ENCODE measurements around the gene ACP2.
"Not testable (repeated sequence)": the region's sequence is repeated elsewhere in the genome, so short reads cannot be mapped to it uniquely, and the experiment has no call there.

ACP2 gene

DNA sequence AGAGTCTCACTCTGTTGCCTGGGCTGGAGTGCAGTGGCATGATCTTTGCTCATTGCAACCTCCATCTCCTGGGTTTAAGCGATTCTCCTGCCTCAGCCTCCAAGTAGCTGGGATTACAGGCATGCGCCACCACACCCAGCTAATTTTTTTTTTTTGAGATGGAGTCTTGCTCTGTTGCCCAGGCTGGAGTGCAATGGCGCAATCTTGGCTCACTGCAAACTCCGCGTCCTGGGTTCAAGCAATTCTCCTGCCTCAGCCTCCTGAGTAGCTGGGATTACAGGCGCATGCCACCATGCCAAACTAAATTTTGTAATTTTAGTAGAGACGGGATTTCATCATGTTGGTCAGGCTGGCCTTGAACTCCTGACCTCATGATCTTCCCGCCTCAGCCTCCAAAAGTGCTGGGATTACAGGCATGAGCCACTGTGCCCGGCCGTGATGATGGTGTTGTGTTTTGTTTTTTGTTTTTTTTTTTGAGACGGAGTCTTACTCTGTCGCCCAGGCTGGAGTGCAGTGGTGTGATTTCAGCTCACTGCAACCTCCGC is 40.5 kb downstream of the ACP2 start:
- H3K4me3 Mint-ChIP-seq, H3K36me3 Mint-ChIP-seq, H3K4me1 Mint-ChIP-seq, H3K27me3 Mint-ChIP-seq, ATAC-seq, H3K9me3 Mint-ChIP-seq: not testable (repeated sequence)
- H3K27ac Mint-ChIP-seq = peak overlapping the region; percentile 32

DNA sequence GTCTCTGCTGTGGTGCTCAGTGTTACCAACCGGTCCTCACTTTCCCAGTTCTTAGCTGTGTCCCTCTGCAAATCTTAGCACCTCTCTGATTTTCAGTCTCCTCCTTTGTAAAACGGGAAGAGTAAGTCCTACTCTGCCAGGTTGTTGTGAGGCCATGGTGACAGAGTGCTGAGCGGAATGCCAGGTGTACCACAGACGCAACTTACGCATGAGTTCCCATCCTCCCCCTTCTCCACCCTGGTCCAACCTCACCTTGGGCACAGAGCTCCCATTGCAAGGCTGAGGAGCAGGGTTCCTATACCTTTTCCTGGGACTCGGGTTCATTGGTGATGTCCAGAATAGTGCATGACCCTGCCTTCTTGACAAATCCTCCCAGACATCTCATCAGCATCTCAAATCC is 41.2 kb downstream of the ACP2 start:
- peak; percentile 36 for ATAC-seq
- H3K36me3 Mint-ChIP-seq = no peaks in the 10 kb centered on the region
- no peaks in the 10 kb centered on the region for H3K9me3 Mint-ChIP-seq
- H3K4me1 Mint-ChIP-seq = no peaks in the 10 kb centered on the region
- H3K4me3 Mint-ChIP-seq = no peak overlapping the region
- H3K27ac Mint-ChIP-seq = peak overlapping the region; percentile 32
- no peaks in the 10 kb centered on the region for H3K27me3 Mint-ChIP-seq

DNA sequence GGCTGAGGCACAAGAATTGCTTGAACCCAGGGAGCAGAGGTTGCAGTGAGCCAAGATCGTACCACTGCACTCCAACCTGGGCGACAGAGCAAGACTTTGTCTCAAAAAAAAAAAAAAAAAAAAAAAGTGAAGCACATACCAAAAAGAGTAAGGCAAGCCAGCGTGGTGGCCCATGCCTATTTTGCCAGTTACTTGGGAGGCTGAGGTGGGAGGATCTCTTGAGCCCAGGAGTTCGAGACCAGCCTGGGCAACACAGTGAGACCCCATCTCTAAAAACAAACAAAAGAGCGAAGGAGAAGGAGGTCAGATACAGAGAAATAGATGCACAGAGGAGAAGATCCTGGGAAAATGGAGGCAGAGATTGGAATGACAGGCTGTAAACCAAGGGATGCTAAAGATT is 42.0 kb downstream of the ACP2 start:
- H3K27ac Mint-ChIP-seq, H3K36me3 Mint-ChIP-seq, H3K4me1 Mint-ChIP-seq, H3K4me3 Mint-ChIP-seq, H3K9me3 Mint-ChIP-seq, ATAC-seq, H3K27me3 Mint-ChIP-seq: not testable (repeated sequence)

DNA sequence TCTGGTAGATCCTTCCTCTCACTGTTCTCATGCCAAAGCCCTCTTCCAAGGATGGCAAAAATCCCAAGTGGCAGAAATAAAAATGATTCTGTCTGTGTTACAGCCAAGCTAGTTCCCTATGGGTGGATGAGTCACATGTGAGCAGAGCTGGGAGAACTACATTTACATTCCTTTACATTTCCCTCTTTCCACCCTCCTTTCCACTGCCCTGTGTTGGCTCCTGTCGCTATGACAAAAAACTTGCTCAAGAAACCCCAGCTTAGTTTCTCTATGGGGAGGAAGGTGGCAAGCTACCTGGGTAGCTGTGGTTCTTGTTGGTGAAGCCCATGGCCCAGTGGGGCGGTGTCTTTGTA is 44.0 kb downstream of the ACP2 start:
- Mint-ChIP-seq H3K36me3 (no peaks in the 10 kb centered on the region), H3K27ac (no peak overlapping the region), H3K4me3 (no peak overlapping the region), H3K9me3 (no peaks in the 10 kb centered on the region), H3K4me1 (no peaks in the 10 kb centered on the region), H3K27me3 (no peaks in the 10 kb centered on the region)
- ATAC-seq = no peak

DNA sequence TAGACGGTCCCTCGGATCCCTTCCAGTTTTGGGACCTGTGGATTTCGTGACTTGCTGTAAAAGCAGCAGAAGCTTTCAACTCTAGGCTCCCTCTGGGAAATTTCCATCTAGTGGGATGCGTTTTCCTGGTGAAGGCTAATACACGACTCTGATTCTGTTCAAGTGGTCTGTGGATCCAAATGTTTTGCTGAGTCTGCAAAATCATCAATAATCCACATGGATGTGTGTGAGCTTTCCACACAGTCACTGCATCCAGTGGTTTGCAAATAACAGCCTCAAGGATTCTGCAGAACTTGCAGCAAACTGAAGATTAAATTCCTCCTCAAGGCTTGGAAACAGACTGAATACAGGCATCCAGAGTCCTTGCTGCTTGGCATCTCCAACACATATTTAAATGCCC is 46.0 kb downstream of the ACP2 start:
- H3K4me3 Mint-ChIP-seq = no peak overlapping the region
- ATAC-seq = no peak
- peaks cover 9% of the 10 kb centered on the region for H3K27me3 Mint-ChIP-seq
- no peaks in the 10 kb centered on the region for H3K4me1 Mint-ChIP-seq
- no peaks in the 10 kb centered on the region for H3K9me3 Mint-ChIP-seq
- H3K27ac Mint-ChIP-seq = no peak overlapping the region
- no peaks in the 10 kb centered on the region for H3K36me3 Mint-ChIP-seq

DNA sequence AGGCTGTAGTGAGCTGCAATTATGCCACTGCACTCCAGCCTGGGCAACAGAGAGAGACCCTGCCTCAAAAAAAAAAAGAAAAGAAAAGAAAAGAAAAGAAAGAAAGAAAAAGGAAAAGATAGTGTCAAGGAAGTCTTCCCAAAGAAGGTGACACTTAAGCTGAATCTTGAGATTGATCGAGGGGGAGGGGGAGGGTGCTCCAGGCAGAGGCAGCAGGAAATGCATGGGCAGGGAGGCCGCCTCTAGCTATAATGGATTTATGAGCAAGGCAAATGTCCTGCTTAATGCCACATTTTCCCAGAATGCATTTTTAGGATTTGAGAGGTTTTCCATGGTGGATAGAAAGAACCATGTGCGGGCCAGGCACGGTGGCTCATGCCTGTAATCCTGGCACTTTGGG is 47.6 kb downstream of the ACP2 start:
- H3K27ac Mint-ChIP-seq = no peak overlapping the region

DNA sequence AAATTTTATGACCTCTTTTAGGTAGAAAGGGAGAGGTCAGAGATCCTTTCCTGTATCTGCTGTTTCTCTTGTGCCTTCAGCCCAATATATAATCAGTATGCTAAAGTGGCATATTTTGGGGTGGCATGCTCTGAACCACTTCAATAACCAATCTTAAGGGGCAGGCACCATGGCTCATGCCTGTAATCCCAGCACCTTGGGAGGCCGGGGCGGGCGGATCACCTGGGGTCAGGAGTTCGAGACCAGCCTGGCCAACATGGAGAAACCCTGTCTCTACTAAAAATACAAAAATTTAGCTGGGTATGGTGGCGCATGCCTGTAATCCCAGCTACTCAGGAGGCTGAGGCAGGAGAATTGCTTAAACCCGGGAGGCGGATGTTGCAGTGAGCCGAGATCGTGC is 50.5 kb downstream of the ACP2 start:
- H3K9me3 Mint-ChIP-seq, H3K36me3 Mint-ChIP-seq, ATAC-seq, H3K4me3 Mint-ChIP-seq, H3K27ac Mint-ChIP-seq, H3K4me1 Mint-ChIP-seq: not testable (repeated sequence)
- peaks cover 14% of the 10 kb centered on the region for H3K27me3 Mint-ChIP-seq

More for the DNA sequence above, 47.6 kb downstream of the ACP2 start:
- Mint-ChIP-seq H3K4me1 (no peaks in the 10 kb centered on the region), H3K27me3 (peaks cover 9% of the 10 kb centered on the region), H3K36me3 (no peaks in the 10 kb centered on the region), H3K9me3 (no peaks in the 10 kb centered on the region), H3K4me3 (no peak overlapping the region)
- ATAC-seq = no peak

DNA sequence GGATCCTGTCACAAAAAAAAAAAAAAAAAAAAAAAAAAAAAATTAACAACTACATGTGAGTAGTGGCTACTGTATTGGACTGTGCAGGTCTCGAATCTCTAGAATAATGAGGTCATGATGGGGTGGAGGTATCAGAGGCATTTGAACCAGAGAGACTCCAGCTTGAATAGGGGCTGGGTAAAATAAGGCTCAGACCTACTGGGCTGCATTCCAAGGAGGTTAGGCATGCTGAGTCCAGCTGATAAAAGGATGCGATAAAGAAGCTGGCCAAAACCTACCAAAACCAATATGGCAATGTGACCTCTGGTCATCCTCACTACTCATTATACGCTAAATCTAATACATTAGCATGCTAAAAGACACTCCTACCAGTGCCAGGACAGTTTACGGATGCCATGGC is 56.5 kb downstream of the ACP2 start:
- Mint-ChIP-seq H3K4me3 (no peak overlapping the region), H3K27ac (no peak overlapping the region), H3K27me3 (peaks cover 12% of the 10 kb centered on the region), H3K9me3 (no peaks in the 10 kb centered on the region), H3K36me3 (no peaks in the 10 kb centered on the region), H3K4me1 (peaks cover 6% of the 10 kb centered on the region)
- no peak for ATAC-seq

DNA sequence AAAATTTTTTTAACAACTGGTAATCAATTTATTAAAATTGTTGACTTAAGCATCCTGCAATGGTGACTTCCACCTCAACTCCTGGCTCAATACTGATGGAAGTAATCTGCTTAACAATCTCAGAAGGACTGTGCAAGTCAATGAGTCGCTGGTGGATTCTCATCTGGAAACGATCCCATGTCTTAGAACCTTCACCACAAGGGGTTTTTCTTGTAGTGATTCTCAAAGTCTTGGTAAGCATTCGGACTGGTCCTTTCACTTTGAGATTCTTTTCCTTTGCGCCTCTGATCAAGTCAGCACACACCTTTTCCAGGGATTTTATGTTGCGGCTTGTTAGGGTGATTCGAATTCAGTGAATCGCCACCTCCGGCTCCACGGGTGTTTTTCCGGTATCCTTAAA is 57.5 kb downstream of the ACP2 start:
- Mint-ChIP-seq H3K27me3 (peaks cover 19% of the 10 kb centered on the region), H3K4me1 (peaks cover 13% of the 10 kb centered on the region)
- H3K36me3 Mint-ChIP-seq, ATAC-seq, H3K9me3 Mint-ChIP-seq, H3K27ac Mint-ChIP-seq, H3K4me3 Mint-ChIP-seq: not testable (repeated sequence)

Measured in stimulated activated memory B cell treated with anti-CD40 and anti-IgM and Interleukin-4, amounts not matched to agents 10 μg/mL and 1 μg/mL and 100 μg/mL, for 72 hours (primary cell).